Neural progenitor cell (in vitro differentiated cells): ENCODE data around the gene THAP4. TPM values are rescaled to one million over a fixed set of nuclear protein-coding genes. Genes with fewer than 3 reads are reported as not detected.

Experiments
- DNase-seq: peaks from one replicate; pipeline ENCODE4 v3.0.0-alpha.2; 2016; ENCODE audit warnings: low spot score
- H2AFZ ChIP-seq: fragments of 200-600 bp; sonication (generic); replicated peaks from 2 replicates; pipeline ENCODE4 v1.6.1; 2016; ENCODE audit warnings: antibody characterized with exemption
- H3F3A ChIP-seq: fragments of 200-600 bp; sonication (generic); 2 replicates; pipeline ENCODE4 v1.6.1; 2016; ENCODE audit warnings: antibody characterized with exemption, low read depth
- H3K27ac ChIP-seq: fragments of 200-600 bp; sonication (generic); 2 replicates; pipeline ENCODE4 v1.5.1; 2016; ENCODE audit warnings: mild to moderate bottlenecking
- H3K27me3 ChIP-seq: fragments of 200-600 bp; sonication (generic); 2 replicates; pipeline ENCODE4 v1.6.1; 2016; ENCODE audit warnings: mild to moderate bottlenecking, moderate library complexity
- H3K36me3 ChIP-seq: fragments of 200-600 bp; sonication (generic); 2 replicates; pipeline ENCODE4 v1.5.1; 2016
- H3K4me1 ChIP-seq: fragments of 200-600 bp; sonication (generic); 2 replicates; pipeline ENCODE4 v1.6.1; 2016; ENCODE audit warnings: mixed run types
- H3K4me2 ChIP-seq: fragments of 200-600 bp; sonication (generic); 2 replicates; pipeline ENCODE4 v1.6.1; 2016
- H3K4me3 ChIP-seq: fragments of 200-600 bp; sonication (generic); 2 replicates; pipeline ENCODE4 v1.5.1; 2016
- H3K79me2 ChIP-seq: fragments of 200-600 bp; sonication (generic); 2 replicates; pipeline ENCODE4 v1.6.1; 2016; ENCODE audit warnings: low read depth
- H3K9ac ChIP-seq: fragments of 200-600 bp; sonication (generic); 2 replicates; pipeline ENCODE4 v1.6.1; 2016
- H3K9me3 ChIP-seq: fragments of 200-600 bp; sonication (generic); 2 replicates; pipeline ENCODE4 v1.5.1; 2016; ENCODE audit warnings: low read depth
- H4K20me1 ChIP-seq: fragments of 200-600 bp; sonication (generic); 2 replicates; pipeline ENCODE4 v1.6.1; 2016; ENCODE audit warnings: low read depth
- H3K27ac Mint-ChIP-seq: 3 replicates; pipeline ENCODE4 v1.8.0; 2021; ENCODE audit warnings: mixed read lengths
- H3K27me3 Mint-ChIP-seq: 2 replicates; pipeline ENCODE4 v1.8.0; 2022; ENCODE audit warnings: low read depth, mild to moderate bottlenecking, inconsistent platforms, moderate library complexity, mixed read lengths; ENCODE audit not compliant: insufficient read depth
- H3K36me3 Mint-ChIP-seq: 3 replicates; pipeline ENCODE4 v1.8.0; 2021; ENCODE audit warnings: mixed read lengths
- H3K4me1 Mint-ChIP-seq: 3 replicates; pipeline ENCODE4 v1.8.0; 2021; ENCODE audit warnings: mixed read lengths
- H3K4me3 Mint-ChIP-seq: 3 replicates; pipeline ENCODE4 v1.8.0; 2021; ENCODE audit warnings: mild to moderate bottlenecking, moderate library complexity, mixed read lengths
- H3K9me3 Mint-ChIP-seq: 3 replicates; pipeline ENCODE4 v1.8.0; 2020; ENCODE audit warnings: mixed read lengths
- EZH2 ChIP-seq: fragments of 200-600 bp; sonication (generic); IDR thresholded peaks from 2 replicates; pipeline ENCODE4 v1.6.1; 2017; ENCODE audit warnings: antibody characterized with exemption, mild to moderate bottlenecking, moderate library complexity
- EZH2phosphoT487 ChIP-seq: fragments of 200-600 bp; sonication (generic); IDR thresholded peaks from 2 replicates; pipeline ENCODE4 v1.6.1; 2017; ENCODE audit warnings: antibody characterized with exemption
- total RNA-seq: library from RNA; depleted of rRNA; stranded (reverse); fragments of >200 nt; gene quantifications from 2 replicates; pipeline ENCODE4 v1.2.3, GENCODE V29; 2015; ENCODE audit warnings: low replicate concordance
- TF ChIP-seq, protein P1 (sequence below): fragments of 200-600 bp; sonication (generic); IDR thresholded peaks from 2 replicates; pipeline ENCODE4 v1.5.1; 2017; ENCODE audit warnings: antibody characterized with exemption, mild to moderate bottlenecking

Gene THAP4
- total RNA-seq, 1 donor from 2014 or later, result 25.6 TPM

DNA sequence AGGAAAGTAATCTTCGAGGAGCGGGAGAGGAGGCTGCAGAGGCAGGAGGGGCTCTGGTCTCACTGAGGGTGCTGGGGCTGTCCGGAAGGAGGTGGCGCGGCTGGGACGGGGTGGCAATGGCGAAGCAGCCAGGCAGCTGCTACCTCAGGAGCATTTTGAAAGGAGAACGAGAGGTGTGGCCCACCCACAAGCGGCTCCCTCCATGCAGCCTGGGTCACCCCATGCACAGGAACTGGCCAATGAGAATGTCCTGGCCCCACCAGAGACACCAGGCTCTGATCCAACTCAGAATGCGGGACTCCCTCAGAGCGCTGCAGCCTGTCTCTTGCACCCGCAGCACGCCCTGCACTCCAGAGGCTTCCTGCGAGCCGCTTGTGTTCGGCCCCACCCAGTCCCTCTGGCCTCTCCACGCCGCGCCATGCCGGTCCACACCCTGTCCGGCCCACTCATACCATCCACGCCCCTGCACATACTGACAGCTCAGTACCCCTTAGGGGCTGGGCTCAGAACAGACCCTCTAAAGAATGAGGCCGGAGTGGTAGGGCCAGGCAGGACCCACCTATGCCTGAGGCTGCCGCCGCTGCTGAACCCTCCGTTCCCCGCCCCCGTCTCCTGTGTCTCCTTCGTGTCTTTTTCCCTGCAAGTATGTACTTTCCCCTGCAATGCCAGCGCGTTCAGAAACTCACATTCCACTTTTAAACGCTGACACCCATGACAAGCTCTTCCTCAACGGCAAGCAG, 84.8 kb downstream of the THAP4 start:
- Histone ChIP-seq H3K4me2 (no peak overlapping the region), H3F3A (no peaks in the 10 kb centered on the region), H2AFZ (no peak overlapping the region), H3K27me3 (peaks cover 3% of the 10 kb centered on the region), H3K4me1 (no peaks in the 10 kb centered on the region), H3K9ac (no peak overlapping the region), H4K20me1 (no peaks in the 10 kb centered on the region), H3K36me3 (no peaks in the 10 kb centered on the region), H3K4me3 (no peak overlapping the region), H3K9me3 (no peaks in the 10 kb centered on the region), H3K27ac (no peak overlapping the region), H3K79me2 (no peaks in the 10 kb centered on the region)
- H3K4me3 Mint-ChIP-seq, result no peak overlapping the region
- peaks cover 11% of the 10 kb centered on the region for H3K27me3 Mint-ChIP-seq
- DNase-seq, result no peak
- H3K9me3 Mint-ChIP-seq, result peaks cover 10% of the 10 kb centered on the region
- no peaks in the 10 kb centered on the region for H3K36me3 Mint-ChIP-seq
- no peak for TF ChIP-seq EZH2
- TF ChIP-seq, protein P1, sequence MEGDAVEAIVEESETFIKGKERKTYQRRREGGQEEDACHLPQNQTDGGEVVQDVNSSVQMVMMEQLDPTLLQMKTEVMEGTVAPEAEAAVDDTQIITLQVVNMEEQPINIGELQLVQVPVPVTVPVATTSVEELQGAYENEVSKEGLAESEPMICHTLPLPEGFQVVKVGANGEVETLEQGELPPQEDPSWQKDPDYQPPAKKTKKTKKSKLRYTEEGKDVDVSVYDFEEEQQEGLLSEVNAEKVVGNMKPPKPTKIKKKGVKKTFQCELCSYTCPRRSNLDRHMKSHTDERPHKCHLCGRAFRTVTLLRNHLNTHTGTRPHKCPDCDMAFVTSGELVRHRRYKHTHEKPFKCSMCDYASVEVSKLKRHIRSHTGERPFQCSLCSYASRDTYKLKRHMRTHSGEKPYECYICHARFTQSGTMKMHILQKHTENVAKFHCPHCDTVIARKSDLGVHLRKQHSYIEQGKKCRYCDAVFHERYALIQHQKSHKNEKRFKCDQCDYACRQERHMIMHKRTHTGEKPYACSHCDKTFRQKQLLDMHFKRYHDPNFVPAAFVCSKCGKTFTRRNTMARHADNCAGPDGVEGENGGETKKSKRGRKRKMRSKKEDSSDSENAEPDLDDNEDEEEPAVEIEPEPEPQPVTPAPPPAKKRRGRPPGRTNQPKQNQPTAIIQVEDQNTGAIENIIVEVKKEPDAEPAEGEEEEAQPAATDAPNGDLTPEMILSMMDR, result no peak
- TF ChIP-seq EZH2phosphoT487, result no peak
- peaks cover 8% of the 10 kb centered on the region for H3K4me1 Mint-ChIP-seq
- no peak overlapping the region for H3K27ac Mint-ChIP-seq

DNA sequence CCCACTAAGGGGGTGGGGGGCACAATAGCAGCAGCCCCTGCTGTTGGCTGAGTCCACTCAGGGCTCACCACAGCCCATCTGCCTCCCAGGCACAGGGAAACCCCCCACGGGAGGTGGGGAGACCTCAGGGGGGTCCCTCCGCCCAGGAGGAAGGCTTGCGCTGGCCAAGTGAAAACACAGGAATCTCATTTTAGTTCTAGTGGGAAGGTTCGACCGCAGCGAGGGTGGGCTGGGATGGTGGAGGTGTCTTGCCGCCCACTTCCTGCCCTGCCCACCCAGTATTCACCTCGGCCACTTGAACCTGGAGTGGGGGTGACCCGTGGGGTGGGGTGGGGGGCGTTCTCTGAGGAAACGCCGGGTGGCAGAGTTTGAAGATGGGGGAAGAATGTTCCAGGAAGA, 85.4 kb downstream of the THAP4 start:
- TF ChIP-seq EZH2phosphoT487 (no peak), EZH2 (no peak)
- TF ChIP-seq, protein P1, result no peak
- H3F3A ChIP-seq, result no peaks in the 10 kb centered on the region
- no peak overlapping the region for H2AFZ ChIP-seq
- Mint-ChIP-seq H3K36me3 (no peaks in the 10 kb centered on the region), H3K4me3 (no peak overlapping the region), H3K9me3 (peaks cover 6% of the 10 kb centered on the region), H3K27me3 (peaks cover 11% of the 10 kb centered on the region), H3K27ac (no peak overlapping the region), H3K4me1 (peaks cover 8% of the 10 kb centered on the region)
- H3K4me1 ChIP-seq, result peaks cover 4% of the 10 kb centered on the region
- no peaks in the 10 kb centered on the region for H4K20me1 ChIP-seq
- H3K27ac ChIP-seq, result no peak overlapping the region
- H3K4me3 ChIP-seq, result no peak overlapping the region
- no peak overlapping the region for H3K9ac ChIP-seq
- peaks cover 3% of the 10 kb centered on the region for H3K27me3 ChIP-seq
- no peak overlapping the region for H3K4me2 ChIP-seq
- H3K9me3 ChIP-seq, result no peaks in the 10 kb centered on the region
- no peaks in the 10 kb centered on the region for H3K79me2 ChIP-seq
- H3K36me3 ChIP-seq, result no peaks in the 10 kb centered on the region
- no peak for DNase-seq

DNA sequence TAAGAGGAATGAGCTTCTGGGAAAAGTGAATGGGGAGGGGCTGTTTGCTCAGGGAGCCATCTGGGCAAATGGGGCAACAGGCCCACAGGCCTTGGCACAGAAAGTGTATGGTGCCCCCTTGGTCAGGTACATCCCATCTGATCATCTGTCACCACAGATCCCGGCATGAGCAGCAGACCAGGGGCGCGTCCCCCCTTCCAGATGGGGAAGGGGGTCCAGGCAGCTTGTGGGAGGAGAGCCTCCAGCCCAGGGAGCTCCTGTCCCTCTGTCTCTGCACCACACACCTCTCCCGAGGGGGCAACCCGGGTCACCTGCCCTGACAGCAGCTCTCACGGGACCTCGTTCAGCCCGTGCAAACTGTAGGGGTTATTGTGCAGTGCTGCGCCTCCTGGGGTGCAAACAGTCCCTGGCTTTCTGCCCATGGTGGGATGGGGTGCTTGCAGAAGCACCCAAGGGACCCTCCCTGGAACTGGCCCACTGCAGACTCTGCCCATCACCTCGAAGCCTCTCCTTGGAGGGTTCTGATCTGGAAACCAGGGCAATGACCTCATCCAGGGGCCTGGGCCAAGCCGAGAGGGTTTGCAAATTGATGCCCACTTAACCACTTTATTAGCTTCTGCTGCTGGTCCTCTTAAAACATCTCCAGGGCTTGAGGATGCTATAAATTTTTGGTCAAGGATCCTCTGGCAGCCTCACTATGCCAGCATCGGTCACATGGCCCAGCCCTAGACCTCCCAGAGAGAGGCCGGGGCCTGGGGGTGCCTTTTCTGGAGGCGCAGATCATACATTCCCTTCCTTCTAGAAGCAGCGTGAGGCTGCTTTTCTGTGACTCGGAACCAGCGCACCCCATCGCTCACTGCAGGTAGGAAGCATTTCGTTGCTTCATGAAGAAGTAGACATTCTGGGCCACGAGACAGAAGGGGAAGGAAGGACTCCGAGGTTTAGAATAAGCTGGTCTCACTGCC, 86.1 kb downstream of the THAP4 start:
- no peaks in the 10 kb centered on the region for H3K79me2 ChIP-seq
- no peak overlapping the region for H3K27ac ChIP-seq
- H3K4me1 Mint-ChIP-seq, result peaks cover 8% of the 10 kb centered on the region
- H3K9me3 Mint-ChIP-seq, result peaks cover 3% of the 10 kb centered on the region
- no peaks in the 10 kb centered on the region for H4K20me1 ChIP-seq
- DNase-seq, result no peak
- H3K36me3 ChIP-seq, result no peaks in the 10 kb centered on the region
- TF ChIP-seq EZH2, result no peak
- no peak for TF ChIP-seq EZH2phosphoT487
- TF ChIP-seq, protein P1, result no peak
- no peak overlapping the region for H3K4me3 Mint-ChIP-seq
- H3F3A ChIP-seq, result no peaks in the 10 kb centered on the region
- H3K4me1 ChIP-seq, result peaks cover 6% of the 10 kb centered on the region
- no peak overlapping the region for H3K27ac Mint-ChIP-seq
- no peak overlapping the region for H2AFZ ChIP-seq
- no peaks in the 10 kb centered on the region for H3K9me3 ChIP-seq
- no peak overlapping the region for H3K4me3 ChIP-seq
- peaks cover 6% of the 10 kb centered on the region for H3K27me3 ChIP-seq
- H3K4me2 ChIP-seq, result no peak overlapping the region
- no peaks in the 10 kb centered on the region for H3K36me3 Mint-ChIP-seq
- H3K9ac ChIP-seq, result no peak overlapping the region
- peaks cover 11% of the 10 kb centered on the region for H3K27me3 Mint-ChIP-seq
